22Rv1 (cell line): ENCODE measurements around the gene NCKAP5.

Experiments used
- H3K27ac ChIP-seq: fragments of 450-650 bp; 2 replicates; pipeline ENCODE4 v1.5.1; 2017
- ZFX ChIP-seq: fragments of 450-650 bp; IDR thresholded peaks from 2 replicates; pipeline ENCODE4 v1.6.1; 2017; ENCODE audit warnings: antibody characterized with exemption, borderline replicate concordance
- TF ChIP-seq, protein P1 (sequence below): fragments of 450-650 bp; IDR thresholded peaks from 2 replicates; pipeline ENCODE4 v1.5.1; 2017; ENCODE audit warnings: mild to moderate bottlenecking

NCKAP5 gene

GRCh38 chr2:132877923-132878322 is 690.3 kb downstream of the NCKAP5 start:
- no peak overlapping the region for H3K27ac ChIP-seq
- TF ChIP-seq ZFX, result no peak
- TF ChIP-seq, protein P1, sequence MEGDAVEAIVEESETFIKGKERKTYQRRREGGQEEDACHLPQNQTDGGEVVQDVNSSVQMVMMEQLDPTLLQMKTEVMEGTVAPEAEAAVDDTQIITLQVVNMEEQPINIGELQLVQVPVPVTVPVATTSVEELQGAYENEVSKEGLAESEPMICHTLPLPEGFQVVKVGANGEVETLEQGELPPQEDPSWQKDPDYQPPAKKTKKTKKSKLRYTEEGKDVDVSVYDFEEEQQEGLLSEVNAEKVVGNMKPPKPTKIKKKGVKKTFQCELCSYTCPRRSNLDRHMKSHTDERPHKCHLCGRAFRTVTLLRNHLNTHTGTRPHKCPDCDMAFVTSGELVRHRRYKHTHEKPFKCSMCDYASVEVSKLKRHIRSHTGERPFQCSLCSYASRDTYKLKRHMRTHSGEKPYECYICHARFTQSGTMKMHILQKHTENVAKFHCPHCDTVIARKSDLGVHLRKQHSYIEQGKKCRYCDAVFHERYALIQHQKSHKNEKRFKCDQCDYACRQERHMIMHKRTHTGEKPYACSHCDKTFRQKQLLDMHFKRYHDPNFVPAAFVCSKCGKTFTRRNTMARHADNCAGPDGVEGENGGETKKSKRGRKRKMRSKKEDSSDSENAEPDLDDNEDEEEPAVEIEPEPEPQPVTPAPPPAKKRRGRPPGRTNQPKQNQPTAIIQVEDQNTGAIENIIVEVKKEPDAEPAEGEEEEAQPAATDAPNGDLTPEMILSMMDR, result no peak

DNA sequence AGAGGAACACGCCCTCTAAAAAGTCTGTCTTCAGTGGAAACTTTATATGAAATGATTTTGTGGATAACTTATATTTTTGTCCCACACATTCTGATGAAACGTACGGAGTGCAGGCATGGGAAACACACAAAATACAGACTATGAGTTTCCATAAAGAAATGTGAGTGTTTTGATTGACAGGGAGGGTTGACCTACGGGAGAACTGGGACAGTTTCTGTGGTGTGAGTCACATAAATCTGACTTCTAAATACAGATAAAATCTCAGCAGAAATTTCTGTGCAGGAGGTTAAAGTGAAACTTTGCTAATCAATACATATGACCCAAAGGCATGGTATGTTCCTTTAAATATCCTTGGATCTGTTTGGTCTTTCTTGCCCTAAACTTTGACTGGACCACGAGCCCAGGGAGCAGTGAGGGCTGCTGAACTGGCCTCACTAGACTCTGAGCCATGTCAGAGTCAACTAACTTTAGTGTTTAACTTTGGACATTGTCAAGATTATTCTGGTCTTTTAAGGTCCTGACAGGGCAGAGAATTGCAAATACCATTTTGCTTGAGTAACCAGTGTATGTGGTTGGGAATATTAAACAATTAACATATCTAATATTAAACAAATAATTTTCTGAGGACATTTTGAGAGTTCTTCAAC is 691.4 kb downstream of the NCKAP5 start:
- TF ChIP-seq, protein P1, result no peak
- TF ChIP-seq ZFX, result no peak
- no peak overlapping the region for H3K27ac ChIP-seq

GRCh38 chr2:132875193-132875592 is 693.1 kb downstream of the NCKAP5 start:
- TF ChIP-seq, protein P1, result no peak
- TF ChIP-seq ZFX, result no peak
- no peak overlapping the region for H3K27ac ChIP-seq

DNA sequence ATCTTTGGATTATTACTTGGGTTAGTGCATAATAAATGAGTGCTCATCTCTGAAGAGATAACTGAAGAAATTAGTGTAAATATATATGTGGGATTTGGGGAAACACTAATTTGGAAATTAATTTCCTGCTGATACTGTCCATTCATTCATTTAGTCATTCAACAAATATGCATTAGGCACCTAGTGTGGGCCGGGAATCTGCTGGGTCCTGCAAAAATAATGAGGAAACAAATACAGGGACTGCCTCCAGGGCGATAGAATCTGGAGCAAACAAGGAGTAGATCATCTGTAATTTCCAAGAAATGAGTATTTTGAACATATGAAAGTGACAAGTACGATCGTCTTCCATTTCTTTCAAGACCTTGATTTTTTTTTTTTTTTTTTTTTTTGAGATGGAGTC is 694.5 kb downstream of the NCKAP5 start:
- H3K27ac ChIP-seq, result no peak overlapping the region
- TF ChIP-seq, protein P1, result no peak
- no peak for TF ChIP-seq ZFX

GRCh38 chr2:132871831-132872230 is 696.4 kb downstream of the NCKAP5 start:
- TF ChIP-seq, protein P1, result no peak
- TF ChIP-seq ZFX, result no peak
- no peak overlapping the region for H3K27ac ChIP-seq

DNA sequence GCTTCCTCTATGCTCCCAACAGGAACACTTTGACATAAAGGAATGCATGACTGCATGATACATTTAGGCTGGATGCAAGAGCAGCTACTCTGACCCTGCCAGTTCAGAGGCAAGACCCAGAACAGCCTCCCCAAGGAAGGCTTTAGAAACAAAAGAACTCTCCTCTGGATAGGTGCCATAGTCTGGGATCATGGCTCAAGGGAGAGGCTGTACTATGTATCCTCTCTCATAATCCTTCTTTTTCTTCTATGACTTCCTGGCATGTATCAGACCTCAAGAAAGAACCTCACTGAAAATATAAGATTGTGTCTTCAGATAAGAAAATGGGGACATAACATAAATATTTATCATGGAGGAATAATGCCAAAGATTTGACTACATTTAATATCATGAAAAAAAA is 704.3 kb downstream of the NCKAP5 start:
- TF ChIP-seq, protein P1, result no peak
- no peak for TF ChIP-seq ZFX
- no peak overlapping the region for H3K27ac ChIP-seq

DNA sequence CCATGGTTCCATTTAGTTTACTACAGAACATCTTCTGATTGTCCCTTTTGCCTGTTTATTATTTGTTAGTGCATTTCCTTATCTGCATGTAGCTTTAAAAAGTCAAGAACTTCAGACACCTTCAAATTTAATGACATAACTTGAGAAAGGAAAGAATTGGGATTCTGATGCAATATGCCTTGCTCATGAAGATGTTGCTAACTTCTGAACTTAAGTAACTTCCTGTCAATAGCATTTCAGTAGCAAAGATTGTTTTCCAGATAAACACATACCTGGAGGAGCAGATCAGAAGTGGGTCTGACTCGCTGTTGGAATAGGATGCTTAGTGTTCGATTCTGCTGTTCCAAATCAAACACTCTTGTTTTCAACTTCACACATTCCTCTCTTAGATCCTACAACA is 708.0 kb downstream of the NCKAP5 start:
- H3K27ac ChIP-seq, result no peak overlapping the region
- TF ChIP-seq, protein P1, result no peak
- TF ChIP-seq ZFX, result no peak
